SK-N-SH (cell line): ENCODE results near the gene LDB2. TPM values are rescaled to one million over a fixed set of nuclear protein-coding genes. Genes with fewer than 3 reads are reported as not detected.

ENCODE experiments used
- CTCF ChIA-PET: fragments of 300-600, 350-600 bp; formaldehyde crosslinking; extraction: SDS; loops from one replicate; lab custom pipeline; 2021; lab: Yijun Ruan, JAX
- POLR2A ChIA-PET: fragments of 350-600 bp; sonication (Branson Sonifier 250); formaldehyde crosslinking; extraction: SDS; loops from one replicate; lab custom pipeline; 2020; ENCODE audit warnings: antibody characterized with exemption, inconsistent platforms; lab: Yijun Ruan, JAX
- DNase-seq: peaks from one replicate; pipeline ENCODE4 v3.0.0; 2012
- H2AFZ ChIP-seq: fragments of 200-600 bp; sonication (generic); 2 replicates; pipeline ENCODE4 v1.8.1; 2016; ENCODE audit warnings: antibody characterized with exemption, mild to moderate bottlenecking, low read depth
- H3F3A ChIP-seq: fragments of 200-600 bp; sonication (generic); replicated peaks from 2 replicates; pipeline ENCODE3; 2016; ENCODE audit warnings: antibody characterized with exemption, mild to moderate bottlenecking; ENCODE audit not compliant: insufficient read depth
- H3K27ac ChIP-seq, 2 experiments: fragments of 200-500 bp in 1 of 2; fragments of 200-600 bp in 1 of 2; sonication (Bioruptor generic) in 1 of 2; sonication (generic), shearing (Covaris generic) in 1 of 2; 2 replicates each; pipeline versions ENCODE4 v1.5.1 to v1.6.1; 2014 to 2016; ENCODE audit warnings: low read depth in 2 of 2, inconsistent platforms in 1 of 2, low read length in 1 of 2, mild to moderate bottlenecking in 1 of 2, mixed read lengths in 1 of 2
- H3K27me3 ChIP-seq: fragments of 200-600 bp; sonication (generic), shearing (Covaris generic); 2 replicates; pipeline ENCODE4 v1.6.1; 2016; ENCODE audit warnings: mixed run types; ENCODE audit not compliant: insufficient read depth
- H3K36me3 ChIP-seq, 2 experiments: fragments of 200-500 bp in 1 of 2; fragments of 200-600 bp in 1 of 2; sonication (Bioruptor generic) in 1 of 2; sonication (generic) in 1 of 2; replicated peaks in 1 of 2; 2 replicates each; pipeline versions ENCODE3 to v1.5.1; 2014 to 2016; ENCODE audit warnings: low read length in 1 of 2, mild to moderate bottlenecking in 1 of 2; ENCODE audit not compliant: insufficient read depth in 2 of 2, control insufficient read depth in 1 of 2
- H3K4me1 ChIP-seq, 2 experiments: fragments of 200-500 bp in 1 of 2; fragments of 200-600 bp in 1 of 2; sonication (Bioruptor generic) in 1 of 2; sonication (generic), shearing (Covaris generic) in 1 of 2; 2 replicates each; pipeline versions ENCODE4 v1.5.1 to v1.6.1; 2014 to 2016; ENCODE audit warnings: low read depth in 1 of 2, low read length in 1 of 2, mixed run types in 1 of 2; ENCODE audit not compliant: insufficient read depth in 2 of 2, control insufficient read depth in 1 of 2
- H3K4me2 ChIP-seq: fragments of 200-600 bp; sonication (generic), shearing (Covaris generic); 2 replicates; pipeline ENCODE4 v1.6.1; 2017; ENCODE audit warnings: mixed run types
- H3K4me3 ChIP-seq, 2 experiments: fragments of 200-500 bp in 1 of 2; fragments of 200-600 bp in 1 of 2; sonication (Bioruptor generic) in 1 of 2; sonication (generic), shearing (Covaris generic) in 1 of 2; 2 replicates each; pipeline versions ENCODE4 v1.5.1 to v1.8.1; 2014 to 2016; ENCODE audit warnings: low read depth in 2 of 2, inconsistent platforms in 1 of 2, low read length in 1 of 2, mild to moderate bottlenecking in 1 of 2, mixed read lengths in 1 of 2, moderate library complexity in 1 of 2
- H3K79me2 ChIP-seq: fragments of 200-600 bp; sonication (generic); 2 replicates; pipeline ENCODE4 v1.8.1; 2017; ENCODE audit warnings: mild to moderate bottlenecking; ENCODE audit not compliant: insufficient read depth
- H3K9ac ChIP-seq: fragments of 200-600 bp; sonication (generic); 2 replicates; pipeline ENCODE4 v1.6.1; 2017; ENCODE audit warnings: mixed run types
- H3K9me2 ChIP-seq: fragments of 200-600 bp; sonication (generic); 2 replicates; pipeline ENCODE4 v1.6.1; 2017; ENCODE audit warnings: mixed run types
- H3K9me3 ChIP-seq: fragments of 200-600 bp; sonication (generic); 2 replicates; pipeline ENCODE4 v1.6.1; 2017; ENCODE audit warnings: mixed run types, mild to moderate bottlenecking, moderate library complexity
- H4K20me1 ChIP-seq: fragments of 200-600 bp; sonication (generic); 2 replicates; pipeline ENCODE4 v1.6.1; 2017; ENCODE audit warnings: mild to moderate bottlenecking, mixed run types; ENCODE audit not compliant: insufficient read depth
- CHD2 ChIP-seq: fragments of 150-350 bp; IDR thresholded peaks from 2 replicates; pipeline ENCODE4 v1.6.1; 2018; ENCODE audit warnings: low read length; ENCODE audit not compliant: partially characterized antibody
- ELF1 ChIP-seq: IDR thresholded peaks from 2 replicates; pipeline ENCODE4 v1.4.0; 2012
- EP300 ChIP-seq, 2 experiments: IDR thresholded peaks; 2 replicates each; pipeline versions ENCODE4 v1.4.0 to v1.6.1; 2012; ENCODE audit warnings: borderline replicate concordance in 1 of 2, low read depth in 1 of 2, low read length in 1 of 2
- FOSL2 ChIP-seq: IDR thresholded peaks from 2 replicates; pipeline ENCODE4 v1.4.0; 2012; ENCODE audit warnings: low read depth, mild to moderate bottlenecking, moderate library complexity, borderline replicate concordance
- FOXM1 ChIP-seq: IDR thresholded peaks from 2 replicates; pipeline ENCODE4 v1.4.0; 2012; ENCODE audit warnings: low read depth, mild to moderate bottlenecking
- GATA2 ChIP-seq: sonication (generic); formaldehyde crosslinking; IDR thresholded peaks from 2 replicates; pipeline ENCODE4 v1.5.0; 2020; ENCODE audit warnings: mild to moderate bottlenecking, missing genetic modification reagents
- MEF2A ChIP-seq: IDR thresholded peaks from 2 replicates; pipeline ENCODE4 v1.4.0; 2012; ENCODE audit warnings: low read depth, borderline replicate concordance
- MXI1 ChIP-seq: IDR thresholded peaks from 2 replicates; pipeline ENCODE4 v1.6.1; 2012; ENCODE audit warnings: mild to moderate bottlenecking, low read depth, low read length, improper control_type of control experiment
- NFIC ChIP-seq: IDR thresholded peaks from 2 replicates; pipeline ENCODE4 v1.4.0; 2012; ENCODE audit warnings: borderline replicate concordance
- PBX3 ChIP-seq: IDR thresholded peaks from 2 replicates; pipeline ENCODE4; 2012
- POLR2AphosphoS5 ChIP-seq: IDR thresholded peaks from 2 replicates; pipeline ENCODE4 v1.6.1; 2012; ENCODE audit warnings: low read depth, low read length
- RAD21 ChIP-seq: IDR thresholded peaks from 2 replicates; pipeline ENCODE4 v1.6.1; 2012; ENCODE audit warnings: mild to moderate bottlenecking, low read length
- RCOR1 ChIP-seq: fragments of 150-350 bp; IDR thresholded peaks from 2 replicates; pipeline ENCODE4 v1.6.1; 2017; ENCODE audit warnings: antibody characterized with exemption, low read length
- RFX5 ChIP-seq: IDR thresholded peaks from 2 replicates; pipeline ENCODE4 v1.6.1; 2012; ENCODE audit warnings: mild to moderate bottlenecking, improper control_type of control experiment, low read length
- SMC3 ChIP-seq: IDR thresholded peaks from 2 replicates; pipeline ENCODE4 v1.6.1; 2012; ENCODE audit warnings: low read depth, low read length, improper control_type of control experiment
- TCF12 ChIP-seq: IDR thresholded peaks from 2 replicates; pipeline ENCODE4 v1.4.0; 2012
- YY1 ChIP-seq: IDR thresholded peaks from 2 replicates; pipeline ENCODE4 v1.4.0; 2012; ENCODE audit warnings: low read depth, mild to moderate bottlenecking
- WGBS: methylation state at CpG from one replicate; pipeline ENCODE4 v1.1.6; 2017; ENCODE audit warnings: low lambda C conversion rate; 5-methylcytosine and 5-hydroxymethylcytosine counted together
- polyA plus RNA-seq, 3 experiments: library from polyadenylated mRNA; depleted of rRNA; stranded (reverse); fragments of >200 nt; gene quantifications; 2 replicates each; pipeline ENCODE4 v1.2.3, GENCODE V29; 2012
- TF ChIP-seq, protein P1 (sequence below): IDR thresholded peaks from 2 replicates; pipeline ENCODE4 v1.4.0; 2012; ENCODE audit warnings: low read depth
- TF ChIP-seq, protein P2 (sequence below): IDR thresholded peaks from 2 replicates; pipeline ENCODE4 v1.6.1; 2012; ENCODE audit warnings: mild to moderate bottlenecking, low read depth, low read length, moderate library complexity

Gene LDB2
- polyA plus RNA-seq, 1 of the 3 experiments (the other 2 are of a cell fraction): 11.0 TPM

- no peak for DNase-seq
- ChIA-PET CTCF (no interaction called here), POLR2A (no interaction called here)
- Histone ChIP-seq H2AFZ (no peak overlapping the region), H3K4me3 (no peak overlapping the region), H3K36me3 (peaks cover 0 to 6% of the 10 kb centered on the region in 2 experiments), H3K9me3 (no peaks in the 10 kb centered on the region), H3K79me2 (no peaks in the 10 kb centered on the region), H4K20me1 (no peaks in the 10 kb centered on the region), H3K9ac (no peak overlapping the region), H3K4me2 (no peak overlapping the region), H3K9me2 (no peaks in the 10 kb centered on the region), H3F3A (peaks cover 8% of the 10 kb centered on the region), H3K27ac (no peak overlapping the region), H3K27me3 (no peaks in the 10 kb centered on the region), H3K4me1 (no peaks in the 10 kb centered on the region; a peak in 3 of 4 replicates)
- TF ChIP-seq PBX3 (0 out of 2 replicates have a peak, but pooled peaks have one; percentile 19), GATA2 (CRISPR knock-in tag) (no peak), NFIC (no peak), MEF2A (no peak), POLR2AphosphoS5 (no peak), TCF12 (no peak)
- TF ChIP-seq, protein P1, sequence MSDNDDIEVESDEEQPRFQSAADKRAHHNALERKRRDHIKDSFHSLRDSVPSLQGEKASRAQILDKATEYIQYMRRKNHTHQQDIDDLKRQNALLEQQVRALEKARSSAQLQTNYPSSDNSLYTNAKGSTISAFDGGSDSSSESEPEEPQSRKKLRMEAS: no peak
Observed at GRCh38 chr4:16663732-16664131, 234.7 kb downstream of the LDB2 start.

GRCh38 chr4:16663307-16663706 is 235.1 kb downstream of the LDB2 start:
- POLR2A ChIA-PET: no interaction called here
- Histone ChIP-seq H3K9me2 (no peaks in the 10 kb centered on the region), H3K79me2 (no peaks in the 10 kb centered on the region), H3K4me1 (peaks cover 0 to 2% of the 10 kb centered on the region in 2 experiments; a peak in 3 of 4 replicates), H3F3A (peaks cover 8% of the 10 kb centered on the region), H3K36me3 (peaks cover 0 to 6% of the 10 kb centered on the region in 2 experiments), H3K27ac (no peak overlapping the region), H3K27me3 (no peaks in the 10 kb centered on the region), H4K20me1 (no peaks in the 10 kb centered on the region), H2AFZ (no peak overlapping the region), H3K4me2 (no peak overlapping the region), H3K9me3 (no peaks in the 10 kb centered on the region), H3K9ac (no peak overlapping the region), H3K4me3 (no peak overlapping the region)
- 76% methylated on average over 4 of the region's 4 CpGs for WGBS
- TF ChIP-seq, protein P2, sequence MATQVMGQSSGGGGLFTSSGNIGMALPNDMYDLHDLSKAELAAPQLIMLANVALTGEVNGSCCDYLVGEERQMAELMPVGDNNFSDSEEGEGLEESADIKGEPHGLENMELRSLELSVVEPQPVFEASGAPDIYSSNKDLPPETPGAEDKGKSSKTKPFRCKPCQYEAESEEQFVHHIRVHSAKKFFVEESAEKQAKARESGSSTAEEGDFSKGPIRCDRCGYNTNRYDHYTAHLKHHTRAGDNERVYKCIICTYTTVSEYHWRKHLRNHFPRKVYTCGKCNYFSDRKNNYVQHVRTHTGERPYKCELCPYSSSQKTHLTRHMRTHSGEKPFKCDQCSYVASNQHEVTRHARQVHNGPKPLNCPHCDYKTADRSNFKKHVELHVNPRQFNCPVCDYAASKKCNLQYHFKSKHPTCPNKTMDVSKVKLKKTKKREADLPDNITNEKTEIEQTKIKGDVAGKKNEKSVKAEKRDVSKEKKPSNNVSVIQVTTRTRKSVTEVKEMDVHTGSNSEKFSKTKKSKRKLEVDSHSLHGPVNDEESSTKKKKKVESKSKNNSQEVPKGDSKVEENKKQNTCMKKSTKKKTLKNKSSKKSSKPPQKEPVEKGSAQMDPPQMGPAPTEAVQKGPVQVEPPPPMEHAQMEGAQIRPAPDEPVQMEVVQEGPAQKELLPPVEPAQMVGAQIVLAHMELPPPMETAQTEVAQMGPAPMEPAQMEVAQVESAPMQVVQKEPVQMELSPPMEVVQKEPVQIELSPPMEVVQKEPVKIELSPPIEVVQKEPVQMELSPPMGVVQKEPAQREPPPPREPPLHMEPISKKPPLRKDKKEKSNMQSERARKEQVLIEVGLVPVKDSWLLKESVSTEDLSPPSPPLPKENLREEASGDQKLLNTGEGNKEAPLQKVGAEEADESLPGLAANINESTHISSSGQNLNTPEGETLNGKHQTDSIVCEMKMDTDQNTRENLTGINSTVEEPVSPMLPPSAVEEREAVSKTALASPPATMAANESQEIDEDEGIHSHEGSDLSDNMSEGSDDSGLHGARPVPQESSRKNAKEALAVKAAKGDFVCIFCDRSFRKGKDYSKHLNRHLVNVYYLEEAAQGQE: no peak
- TF ChIP-seq TCF12 (no peak), SMC3 (no peak), YY1 (no peak), POLR2AphosphoS5 (no peak), RCOR1 (no peak), FOSL2 (no peak), FOXM1 (no peak), MXI1 (no peak), ELF1 (no peak), CHD2 (no peak), MEF2A (no peak), EP300 (IDR thresholded peaks at IDR 0.05; ENCODE audit: borderline replicate concordance in 1 of 2, low read depth in 1 of 2, low read length in 1 of 2) (no peak), RAD21 (no peak), RFX5 (no peak)
- CTCF ChIA-PET: no interaction called here
- no peak for DNase-seq
